PC-9 (cell line): ENCODE measurements around the gene C13orf46. TPM values are rescaled to one million over a fixed set of nuclear protein-coding genes. Genes with fewer than 3 reads are reported as not detected.

Experiments used
- BruUV-seq: library from RNA; stranded (reverse); fragments of 400-500 nt; replicated peaks from 2 replicates; lab custom pipeline; 2021; lab: Mats Ljungman, UMichigan
- CTCF ChIA-PET: fragments of 300-600 bp; sonication (Branson Sonifier 250); formaldehyde crosslinking; loops from one replicate; lab custom pipeline; 2022; ENCODE audit warnings: antibody characterized with exemption; lab: Charles Lee
- POLR2A ChIA-PET: fragments of 300-600 bp; sonication (Branson Sonifier 250); formaldehyde crosslinking; loops from one replicate; lab custom pipeline; 2022; ENCODE audit warnings: antibody characterized with exemption; ENCODE audit not compliant: unreplicated experiment; lab: Charles Lee
- DNase-seq, 2 experiments: peaks; one replicate each; pipeline versions ENCODE4 v3.0.0 to v3.0.0-alpha.2; 2015 to 2022; ENCODE audit warnings: mixed read lengths in 1 of 2
- H2AFZ ChIP-seq: fragments of 200-600 bp; sonication (generic); 2 replicates; pipeline ENCODE4 v1.8.1; 2017; ENCODE audit warnings: antibody characterized with exemption
- H3F3A ChIP-seq: fragments of 200-600 bp; sonication (generic); 2 replicates; pipeline ENCODE4 v1.8.1; 2017; ENCODE audit warnings: antibody characterized with exemption, mild to moderate bottlenecking, low read depth; ENCODE audit not compliant: insufficient read depth
- H3K27ac ChIP-seq: fragments of 200-600 bp; sonication (generic); 2 replicates; pipeline ENCODE4 v1.6.1; 2016; ENCODE audit warnings: mixed run types
- H3K27me3 ChIP-seq: fragments of 200-600 bp; sonication (generic); 2 replicates; pipeline ENCODE4 v1.6.1; 2016; ENCODE audit warnings: low read depth, mixed run types; ENCODE audit not compliant: insufficient read depth
- H3K36me3 ChIP-seq: fragments of 200-600 bp; sonication (generic); 2 replicates; pipeline ENCODE4 v1.6.1; 2016; ENCODE audit warnings: low read depth, mixed run types
- H3K4me1 ChIP-seq: fragments of 200-600 bp; sonication (generic); replicated peaks from 2 replicates; pipeline ENCODE4 v1.6.1; 2016; ENCODE audit warnings: mixed run types; ENCODE audit not compliant: insufficient read depth
- H3K4me2 ChIP-seq: fragments of 200-600 bp; sonication (generic); 2 replicates; pipeline ENCODE4 v1.6.1; 2017; ENCODE audit warnings: mixed run types
- H3K4me3 ChIP-seq: fragments of 200-600 bp; sonication (generic); 2 replicates; pipeline ENCODE4 v1.6.1; 2016; ENCODE audit warnings: mixed run types
- H3K79me2 ChIP-seq: fragments of 200-600 bp; sonication (generic); 2 replicates; pipeline ENCODE4 v1.6.1; 2017; ENCODE audit warnings: low read depth, mixed run types
- H3K9me2 ChIP-seq: fragments of 200-600 bp; sonication (generic); 2 replicates; pipeline ENCODE4 v1.8.1; 2017; ENCODE audit warnings: mild to moderate bottlenecking; ENCODE audit not compliant: insufficient read depth
- H3K9me3 ChIP-seq: fragments of 200-600 bp; sonication (generic); 2 replicates; pipeline ENCODE4 v1.8.1; 2016; ENCODE audit warnings: low read depth; ENCODE audit not compliant: insufficient read depth
- H4K20me1 ChIP-seq: fragments of 200-600 bp; sonication (generic); 2 replicates; pipeline ENCODE4 v1.8.1; 2017; ENCODE audit not compliant: insufficient read depth
- EZH2 ChIP-seq: fragments of 200-600 bp; sonication (generic); IDR thresholded peaks from 2 replicates; pipeline ENCODE4 v1.8.0; 2017; ENCODE audit warnings: antibody characterized with exemption, low read depth
- intact Hi-C: fragments of 100-400 bp; cut with micrococcal nuclease; formaldehyde crosslinking; loops from one replicate; pipeline ENCODE4 v1.10.0; 2022; ENCODE audit not compliant: unreplicated experiment
- total RNA-seq: library from RNA; stranded (reverse); gene quantifications from 2 replicates; pipeline ENCODE4 v1.2.3, GENCODE V29; 2021
- TF ChIP-seq, protein P1 (sequence below): fragments of 200-600 bp; sonication (generic); conservative IDR thresholded peaks from 2 replicates; pipeline ENCODE4 v1.6.1; 2017; ENCODE audit warnings: mixed run types, antibody characterized with exemption, mild to moderate bottlenecking, moderate library complexity

Gene C13orf46
- total RNA-seq, 1 experiment from 2014 or later: 1.5 TPM

- Histone ChIP-seq H2AFZ (no peak overlapping the region), H3K27me3 (no peaks in the 10 kb centered on the region), H3K9me2 (no peaks in the 10 kb centered on the region), H3K36me3 (no peaks in the 10 kb centered on the region), H3K4me2 (no peak overlapping the region), H3K4me3 (no peak overlapping the region), H3K9me3 (peaks cover 16% of the 10 kb centered on the region; the same call in 1 of the 2 replicates), H4K20me1 (no peaks in the 10 kb centered on the region), H3F3A (0 out of 2 replicates have a peak, but pooled peaks cover 4% of the 10 kb centered on the region), H3K4me1 (no peaks in the 10 kb centered on the region), H3K79me2 (no peaks in the 10 kb centered on the region), H3K27ac (no peak overlapping the region)
- ChIA-PET CTCF (no interaction called here), POLR2A (interaction anchor here (0.6 kb wide), 1 partner anchor 98 kb away, joined by 3 read pairs; no protein-coding TSS in a partner anchor)
- no peak for TF ChIP-seq EZH2
- TF ChIP-seq, protein P1, sequence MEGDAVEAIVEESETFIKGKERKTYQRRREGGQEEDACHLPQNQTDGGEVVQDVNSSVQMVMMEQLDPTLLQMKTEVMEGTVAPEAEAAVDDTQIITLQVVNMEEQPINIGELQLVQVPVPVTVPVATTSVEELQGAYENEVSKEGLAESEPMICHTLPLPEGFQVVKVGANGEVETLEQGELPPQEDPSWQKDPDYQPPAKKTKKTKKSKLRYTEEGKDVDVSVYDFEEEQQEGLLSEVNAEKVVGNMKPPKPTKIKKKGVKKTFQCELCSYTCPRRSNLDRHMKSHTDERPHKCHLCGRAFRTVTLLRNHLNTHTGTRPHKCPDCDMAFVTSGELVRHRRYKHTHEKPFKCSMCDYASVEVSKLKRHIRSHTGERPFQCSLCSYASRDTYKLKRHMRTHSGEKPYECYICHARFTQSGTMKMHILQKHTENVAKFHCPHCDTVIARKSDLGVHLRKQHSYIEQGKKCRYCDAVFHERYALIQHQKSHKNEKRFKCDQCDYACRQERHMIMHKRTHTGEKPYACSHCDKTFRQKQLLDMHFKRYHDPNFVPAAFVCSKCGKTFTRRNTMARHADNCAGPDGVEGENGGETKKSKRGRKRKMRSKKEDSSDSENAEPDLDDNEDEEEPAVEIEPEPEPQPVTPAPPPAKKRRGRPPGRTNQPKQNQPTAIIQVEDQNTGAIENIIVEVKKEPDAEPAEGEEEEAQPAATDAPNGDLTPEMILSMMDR: no peak
- BruUV-seq: no TSS peak
- no peak for DNase-seq
- intact Hi-C loops: no loop called here
Measured at GRCh38 chr13:113959198-113959597, 14.7 kb downstream of the C13orf46 start.

- H3K27me3 ChIP-seq: no peaks in the 10 kb centered on the region
- H3F3A ChIP-seq: 0 out of 2 replicates have a peak, but pooled peaks cover 4% of the 10 kb centered on the region
- H2AFZ ChIP-seq: no peak overlapping the region
- H3K27ac ChIP-seq: no peak overlapping the region
- POLR2A ChIA-PET: no interaction called here
- CTCF ChIA-PET: no interaction called here
- no peaks in the 10 kb centered on the region for H3K4me1 ChIP-seq
- TF ChIP-seq, protein P1: no peak
- no peak for TF ChIP-seq EZH2
- H3K4me2 ChIP-seq: no peak overlapping the region
- peaks cover 16% of the 10 kb centered on the region; the same call in 1 of the 2 replicates for H3K9me3 ChIP-seq
- H4K20me1 ChIP-seq: no peaks in the 10 kb centered on the region
- H3K36me3 ChIP-seq: no peaks in the 10 kb centered on the region
- H3K79me2 ChIP-seq: no peaks in the 10 kb centered on the region
- no peak overlapping the region for H3K4me3 ChIP-seq
- intact Hi-C loops: no loop called here
- no peak for DNase-seq
- no peaks in the 10 kb centered on the region for H3K9me2 ChIP-seq
- no TSS peak for BruUV-seq
Measured at GRCh38 chr13:113958373-113958772, 15.5 kb downstream of the C13orf46 start.

DNA sequence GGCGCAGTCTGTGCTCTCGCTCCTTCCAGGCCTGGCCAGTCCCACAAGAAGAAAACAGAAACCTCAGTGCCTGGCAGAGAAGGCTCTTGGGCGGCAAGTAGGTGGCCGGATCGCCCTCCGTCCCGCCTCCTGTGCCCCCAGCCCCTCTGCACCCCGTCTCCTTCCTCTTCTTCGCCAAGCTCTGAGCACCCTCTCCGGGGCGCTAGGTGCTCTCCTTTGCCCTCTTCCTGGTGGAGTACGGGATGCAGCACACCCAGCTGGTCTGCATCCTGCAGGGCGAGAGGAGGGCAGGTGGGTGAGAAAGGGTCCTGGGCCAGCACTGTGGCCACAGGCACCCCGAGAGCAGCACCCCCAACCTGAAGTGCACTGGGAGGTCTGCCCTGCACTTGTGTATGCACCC is 17.3 kb downstream of the C13orf46 start:
- ChIA-PET POLR2A (no interaction called here), CTCF (no interaction called here)
- Histone ChIP-seq H3K79me2 (no peaks in the 10 kb centered on the region), H3K27ac (no peak overlapping the region), H3K27me3 (no peaks in the 10 kb centered on the region), H3K4me1 (no peaks in the 10 kb centered on the region), H3K4me3 (no peak overlapping the region), H4K20me1 (no peaks in the 10 kb centered on the region), H3K9me3 (peaks cover 16% of the 10 kb centered on the region; the same call in 1 of the 2 replicates), H2AFZ (no peak overlapping the region), H3K9me2 (no peaks in the 10 kb centered on the region), H3K36me3 (no peaks in the 10 kb centered on the region), H3F3A (0 out of 2 replicates have a peak, but pooled peaks cover 4% of the 10 kb centered on the region), H3K4me2 (no peak overlapping the region)
- TF ChIP-seq, protein P1: no peak
- no peak for TF ChIP-seq EZH2
- no peak for DNase-seq
- intact Hi-C loops: no loop called here
- no TSS peak for BruUV-seq
